OCI-M1 (cell line): ENCODE data around the gene DAP3.
"Not testable (repeated sequence)": the region's sequence is repeated elsewhere in the genome, so short reads cannot be mapped to it uniquely, and the experiment has no call there.

Experiments used
- DNase-seq: peaks from one replicate; lab custom pipeline; 2025; lab: John Stamatoyannopoulos, UW

DAP3 gene

GRCh38 chr1:155689081-155689607 lies at the start of gene DAP3:
TSS of gene DAP3 (plus strand) at chr1:155689091. CDS start at chr1:155709780, 20,689 bp downstream.
- DNase-seq: not testable (repeated sequence)

GRCh38 chr1:155640367-155640766 lies 48.5 kb upstream of the DAP3 start:
- DNase-seq: no peak

GRCh38 chr1:155642559-155643180 lies 46.2 kb upstream of the DAP3 start:
- peak; percentile 41 for DNase-seq

DNA sequence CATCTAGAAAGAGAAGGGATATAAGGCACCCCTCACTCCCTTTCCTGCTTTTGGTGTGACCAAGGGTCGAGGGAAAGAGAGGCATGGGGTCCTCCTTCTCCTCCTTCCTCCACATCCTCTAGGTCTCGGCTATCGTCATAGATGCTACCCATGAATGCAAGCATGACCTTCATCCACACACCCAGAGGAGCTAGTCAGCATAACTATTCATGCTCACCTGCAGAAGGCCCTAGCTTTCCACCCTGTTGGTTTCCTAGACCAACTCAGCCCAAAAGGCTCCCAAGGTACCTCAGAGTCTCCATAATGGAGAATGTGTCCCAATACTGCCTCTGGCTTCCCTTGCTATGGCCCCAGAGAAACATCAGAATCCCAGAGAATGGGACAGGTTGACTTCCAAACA lies 45.7 kb upstream of the DAP3 start:
- no peak for DNase-seq

DNA sequence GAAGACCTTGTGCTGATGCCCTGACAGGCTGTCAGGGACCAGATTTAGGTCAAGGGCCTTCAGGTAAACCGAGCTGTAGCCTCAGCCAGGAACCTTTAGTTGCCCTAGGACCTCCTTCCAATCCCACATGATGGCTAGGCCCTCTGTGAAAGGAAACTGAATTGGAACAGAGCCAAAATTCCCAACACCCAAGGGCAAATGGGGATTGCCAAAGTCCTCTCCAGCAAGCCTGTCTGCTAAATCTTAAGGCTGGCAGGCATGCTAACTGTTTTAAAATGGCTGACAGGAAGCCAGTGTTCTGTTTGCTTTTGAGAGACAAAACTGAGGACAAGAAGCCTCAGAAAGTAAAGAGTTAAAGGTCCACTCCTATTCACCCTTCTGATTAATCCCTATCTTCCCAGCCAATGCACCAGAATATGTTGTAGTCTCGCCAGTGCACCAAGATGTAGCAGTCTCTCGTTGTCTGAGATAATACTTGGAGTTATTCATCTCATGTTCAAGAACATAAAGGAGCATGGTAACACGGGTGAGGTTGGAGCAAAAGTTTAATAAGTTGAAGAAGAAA lies 43.8 kb upstream of the DAP3 start:
- DNase-seq: no peak

DNA sequence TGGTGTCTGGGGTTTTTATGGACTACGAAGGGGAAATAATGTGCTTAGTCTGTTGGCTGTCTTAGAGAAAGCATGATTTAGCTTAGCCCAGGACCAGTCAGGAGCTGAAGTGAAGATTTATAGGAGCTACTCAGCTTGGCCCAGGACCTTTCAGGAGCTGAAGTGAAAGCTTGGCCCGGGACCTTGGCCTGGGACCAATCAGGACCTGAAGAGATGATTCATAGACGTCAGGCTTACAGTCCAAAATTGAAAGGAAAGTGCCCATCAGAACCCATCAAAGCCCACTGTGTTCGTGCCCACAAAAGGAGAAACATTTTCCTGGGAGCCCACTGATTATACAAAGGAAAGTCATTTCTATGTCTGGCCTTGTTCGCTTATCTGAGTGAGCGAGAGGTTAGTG lies 43.2 kb upstream of the DAP3 start:
- DNase-seq: no peak

DNA sequence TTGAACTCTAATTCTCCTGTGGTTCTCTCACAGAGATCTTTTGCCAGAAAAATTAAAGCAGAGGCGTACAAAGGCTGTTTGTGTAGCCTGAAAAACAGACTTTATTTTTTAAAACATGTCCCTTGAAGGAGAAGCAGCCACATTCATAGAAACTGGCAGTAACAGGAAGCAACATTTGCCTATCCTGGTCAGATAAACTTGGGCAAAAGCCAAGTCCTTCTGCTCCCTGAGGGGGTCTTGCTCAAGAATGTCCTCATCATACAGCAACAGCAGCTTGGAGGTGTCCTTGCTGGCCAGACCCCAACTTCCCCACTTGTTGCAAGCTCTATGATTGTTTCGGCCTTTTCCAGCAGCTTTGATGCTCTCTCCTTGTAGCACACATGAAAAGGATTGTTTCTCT lies 42.6 kb upstream of the DAP3 start:
- no peak for DNase-seq

DNA sequence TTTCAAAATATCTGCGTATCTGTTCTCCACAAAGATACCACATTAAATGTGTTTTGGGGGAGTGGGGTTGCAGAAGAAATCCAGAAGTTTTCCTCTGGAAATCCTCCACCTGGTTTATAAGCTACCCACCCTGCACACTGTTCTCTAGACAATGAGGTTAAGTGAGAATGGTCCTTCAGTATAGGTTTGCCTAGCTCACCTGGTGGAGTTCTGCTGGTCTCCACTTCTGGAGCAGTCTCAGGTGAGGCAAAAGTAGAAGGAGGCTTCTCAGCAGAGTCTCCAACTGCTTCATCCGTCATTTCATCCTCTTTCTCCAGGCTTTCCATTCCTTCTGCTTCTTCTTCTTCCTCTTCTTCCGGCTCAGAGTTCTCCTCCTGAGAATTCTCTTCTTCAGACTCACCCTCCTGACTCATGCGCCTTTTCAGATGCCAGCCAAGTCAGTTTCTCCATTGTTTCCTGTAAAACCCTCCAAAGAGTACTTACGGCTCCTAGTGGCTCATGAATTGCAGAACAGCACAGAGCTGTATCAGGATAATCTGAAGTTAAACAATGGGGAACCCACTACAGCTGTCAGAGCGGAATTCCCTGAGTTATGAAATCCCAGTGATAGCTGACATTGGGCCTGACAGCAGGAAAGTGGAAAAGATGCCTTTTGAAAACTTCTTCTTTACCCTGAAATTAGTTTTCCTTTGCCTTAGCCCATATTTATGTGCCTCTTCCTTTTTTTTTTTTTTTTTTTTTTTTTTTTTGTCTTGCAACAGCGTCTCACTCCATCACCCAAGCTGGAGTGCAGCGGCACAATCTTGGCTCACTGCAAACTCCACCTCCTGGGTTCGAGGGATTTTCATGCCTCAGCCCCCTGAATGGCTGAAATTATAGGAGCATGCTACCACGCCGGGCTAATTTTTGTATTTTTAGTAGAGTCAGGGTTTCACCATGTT lies 40.4 kb upstream of the DAP3 start:
- DNase-seq: peak; percentile 75

- DNase-seq: peak; percentile 72
These were observed 39.2 kb upstream of the DAP3 start for GRCh38 chr1:155649676-155650075.

- no peak for DNase-seq
These were observed 38.6 kb upstream of the DAP3 start for GRCh38 chr1:155650231-155650757.

GRCh38 chr1:155651861-155652661 lies 36.8 kb upstream of the DAP3 start:
- no peak for DNase-seq

- no peak for DNase-seq
These were observed 35.9 kb upstream of the DAP3 start for GRCh38 chr1:155652951-155653350.

DNA sequence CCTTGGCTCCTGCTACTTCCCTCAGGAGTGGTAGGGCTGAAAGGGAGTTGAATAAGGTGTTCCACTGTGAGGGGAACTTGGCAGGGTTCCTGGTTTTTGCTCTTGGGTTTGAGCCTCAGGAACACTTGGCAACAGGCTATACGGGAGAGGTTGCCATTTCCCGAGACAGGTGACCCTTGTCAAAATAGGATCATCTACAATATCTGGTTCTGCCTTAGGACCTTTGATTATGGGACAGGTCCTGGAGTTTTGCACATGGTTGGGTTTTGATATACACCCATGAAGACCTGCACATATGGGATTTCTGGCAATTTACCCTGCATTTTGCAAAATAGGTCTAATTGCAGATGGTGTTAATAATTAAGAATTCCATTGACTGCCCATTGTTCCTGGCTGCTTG lies 31.4 kb upstream of the DAP3 start:
- no peak for DNase-seq

GRCh38 chr1:155661239-155661638 lies 27.7 kb upstream of the DAP3 start:
- not testable (repeated sequence) for DNase-seq

- DNase-seq: no peak
These were observed 19.4 kb upstream of the DAP3 start for GRCh38 chr1:155669233-155670162.

GRCh38 chr1:155671750-155672149 lies 17.1 kb upstream of the DAP3 start:
- DNase-seq: no peak

- no peak for DNase-seq
These were observed 15.9 kb upstream of the DAP3 start for GRCh38 chr1:155673003-155673402.

DNA sequence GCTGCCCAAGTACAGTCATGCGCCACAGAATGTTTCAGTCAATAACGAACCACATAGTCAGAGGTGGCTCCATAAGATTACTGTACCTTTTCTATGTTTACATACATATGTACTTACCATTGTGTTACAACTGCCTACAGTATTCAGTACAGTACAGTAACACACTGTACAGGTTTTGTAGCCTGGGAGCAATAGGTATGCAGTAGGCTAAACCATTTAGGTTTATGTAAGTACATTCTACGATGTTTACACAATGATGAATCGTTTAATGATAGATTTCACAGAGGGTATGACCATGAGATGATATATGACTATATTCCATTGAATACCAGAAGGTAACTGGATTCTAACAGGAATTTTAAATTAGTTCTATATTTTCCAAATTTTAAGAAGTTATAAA lies 10.9 kb upstream of the DAP3 start:
- no peak for DNase-seq

- not testable (repeated sequence) for DNase-seq
These were observed 9.9 kb upstream of the DAP3 start for GRCh38 chr1:155678992-155679391.

GRCh38 chr1:155680531-155680930 lies 8.4 kb upstream of the DAP3 start:
- no peak for DNase-seq

DNA sequence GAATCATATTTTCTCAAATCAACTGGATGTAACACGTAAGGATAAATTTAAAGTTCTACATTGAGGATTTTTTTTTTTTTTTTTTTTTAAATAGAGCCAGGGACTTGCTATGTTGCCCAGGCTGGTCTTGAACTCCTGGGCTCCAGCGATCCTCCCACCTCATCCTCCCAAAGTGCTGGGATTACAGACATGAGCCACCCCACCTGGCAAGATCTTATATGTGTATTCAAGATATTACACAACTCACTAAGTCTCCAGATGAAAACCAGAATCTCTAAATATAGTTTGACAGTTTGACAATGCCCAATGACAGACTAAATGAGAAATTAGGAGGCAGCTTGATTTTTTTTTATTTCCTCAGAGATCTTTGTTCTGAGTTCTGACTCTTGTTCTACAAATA lies 7.1 kb upstream of the DAP3 start:
- no peak for DNase-seq
